Measurements from ENCODE around the gene FSTL4. TPM values are rescaled to one million over a fixed set of nuclear protein-coding genes. Genes with fewer than 3 reads are reported as not detected.

FSTL4 gene
- polyA plus RNA-seq, 3 donors, result not detected

GRCh38 chr5:133259199-133259997 is 352.9 kb downstream of the FSTL4 start:
- Mint-ChIP-seq H3K27me3 (ENCODE audit: low read depth in 3 of 3) (peaks cover 4 to 12% (median 5%) of the 10 kb centered on the region in 3 donors), H3K36me3 (no peaks in the 10 kb centered on the region), H3K4me3 (no peak overlapping the region), H3K27ac (peak overlapping the region in 1 of 7 donors; percentile 21), H3K9me3 (no peaks in the 10 kb centered on the region), H3K4me1 (peaks cover 2% of the 10 kb centered on the region)
- Histone ChIP-seq H3K36me3 (replicated peaks in 1 of 2; ENCODE audit: control insufficient read depth in 1 of 2, insufficient read depth in 2 of 2, low read length in 2 of 2) (no peaks in the 10 kb centered on the region), H3K4me1 (ENCODE audit: control insufficient read depth in 1 of 2, insufficient read depth in 2 of 2, low read length in 2 of 2) (no peaks in the 10 kb centered on the region), H3K4me3 (replicated peaks in 1 of 3; ENCODE audit: low read depth in 2 of 3, low read length in 3 of 3) (no peak overlapping the region), H3K4me2 (replicated peaks; ENCODE audit: extremely low read depth, low read length, poor library complexity, severe bottlenecking) (no peak overlapping the region), H2AFZ (ENCODE audit: insufficient read depth, low read depth, low read length, poor library complexity, severe bottlenecking) (no peak overlapping the region), H4K20me1 (ENCODE audit: insufficient read depth, low read length) (no peaks in the 10 kb centered on the region), H3K27me3 (ENCODE audit: control insufficient read depth in 2 of 2, insufficient read depth in 2 of 2, low read length in 2 of 2) (no peaks in the 10 kb centered on the region), H3K9me3 (replicated peaks in 1 of 2; ENCODE audit: control insufficient read depth in 1 of 2, insufficient read depth in 1 of 2, low read length in 2 of 2) (no peaks in the 10 kb centered on the region), H3K9ac (ENCODE audit: insufficient read depth, low read length, poor library complexity, severe bottlenecking) (no peak overlapping the region), H3K79me2 (ENCODE audit: insufficient read depth, low read length) (no peaks in the 10 kb centered on the region), H3K27ac (ENCODE audit: low read depth in 1 of 2, low read length in 2 of 2) (no peak overlapping the region)
- no peak for TF ChIP-seq CTCF (IDR thresholded peaks at IDR 0.05)
- WGBS (ENCODE audit: insufficient coverage), result 58% methylated on average over 8 of the region's 10 CpGs
- intact Hi-C loops (cut with micrococcal nuclease), result no loop called here
- DNase-seq, result no peak

GRCh38 chr5:133257977-133258376 is 354.4 kb downstream of the FSTL4 start:
- no peaks in the 10 kb centered on the region for H3K4me1 ChIP-seq (ENCODE audit: control insufficient read depth in 1 of 2, insufficient read depth in 2 of 2, low read length in 2 of 2)
- H3K4me2 ChIP-seq (replicated peaks; ENCODE audit: extremely low read depth, low read length, poor library complexity, severe bottlenecking), result no peak overlapping the region
- H3K9me3 ChIP-seq (replicated peaks in 1 of 2; ENCODE audit: control insufficient read depth in 1 of 2, insufficient read depth in 1 of 2, low read length in 2 of 2), result no peaks in the 10 kb centered on the region
- 100% methylated on average over 1 of the region's 2 CpGs for WGBS (ENCODE audit: insufficient coverage)
- H3K27ac Mint-ChIP-seq, result no peak overlapping the region
- no peak for TF ChIP-seq CTCF (IDR thresholded peaks at IDR 0.05)
- no peak overlapping the region for H3K4me3 Mint-ChIP-seq
- no peaks in the 10 kb centered on the region for H3K36me3 Mint-ChIP-seq
- no peak for DNase-seq
- no peak overlapping the region for H3K9ac ChIP-seq (ENCODE audit: insufficient read depth, low read length, poor library complexity, severe bottlenecking)
- H3K4me1 Mint-ChIP-seq, result peaks cover 2% of the 10 kb centered on the region
- no peaks in the 10 kb centered on the region for H3K9me3 Mint-ChIP-seq
- no peak overlapping the region for H3K4me3 ChIP-seq (replicated peaks in 1 of 3; ENCODE audit: low read depth in 2 of 3, low read length in 3 of 3)
- H4K20me1 ChIP-seq (ENCODE audit: insufficient read depth, low read length), result no peaks in the 10 kb centered on the region
- H3K36me3 ChIP-seq (replicated peaks in 1 of 2; ENCODE audit: control insufficient read depth in 1 of 2, insufficient read depth in 2 of 2, low read length in 2 of 2), result no peaks in the 10 kb centered on the region
- H3K27me3 Mint-ChIP-seq (ENCODE audit: low read depth in 3 of 3), result peaks cover 0 to 11% (median 2%) of the 10 kb centered on the region in 3 donors
- no peaks in the 10 kb centered on the region for H3K27me3 ChIP-seq (ENCODE audit: control insufficient read depth in 2 of 2, insufficient read depth in 2 of 2, low read length in 2 of 2)
- H3K27ac ChIP-seq (ENCODE audit: low read depth in 1 of 2, low read length in 2 of 2), result no peak overlapping the region
- no peak overlapping the region for H2AFZ ChIP-seq (ENCODE audit: insufficient read depth, low read depth, low read length, poor library complexity, severe bottlenecking)
- H3K79me2 ChIP-seq (ENCODE audit: insufficient read depth, low read length), result no peaks in the 10 kb centered on the region
- intact Hi-C loops (cut with micrococcal nuclease), result no loop called here

All from CD14-positive monocyte (primary cell).